Lower leg skin (tissue), 3 donors: Measurements from ENCODE around the gene ADAT3.

Experiments used
- POLR2A ChIP-seq, 2 donors: fragments of 450-650 bp; IDR thresholded peaks; one replicate each; pipeline ENCODE4 v1.6.1; 2016 to 2017; ENCODE audit warnings: antibody characterized with exemption in 2 of 2, mild to moderate bottlenecking in 1 of 2, moderate library complexity in 1 of 2
- TF ChIP-seq, protein P1 (sequence below), 3 donors: fragments of 450-650 bp; IDR thresholded peaks; one replicate each; pipeline ENCODE4 v1.5.1; 2016; ENCODE audit warnings: antibody characterized with exemption in 3 of 3, mild to moderate bottlenecking in 3 of 3, moderate library complexity in 2 of 3

DNA sequence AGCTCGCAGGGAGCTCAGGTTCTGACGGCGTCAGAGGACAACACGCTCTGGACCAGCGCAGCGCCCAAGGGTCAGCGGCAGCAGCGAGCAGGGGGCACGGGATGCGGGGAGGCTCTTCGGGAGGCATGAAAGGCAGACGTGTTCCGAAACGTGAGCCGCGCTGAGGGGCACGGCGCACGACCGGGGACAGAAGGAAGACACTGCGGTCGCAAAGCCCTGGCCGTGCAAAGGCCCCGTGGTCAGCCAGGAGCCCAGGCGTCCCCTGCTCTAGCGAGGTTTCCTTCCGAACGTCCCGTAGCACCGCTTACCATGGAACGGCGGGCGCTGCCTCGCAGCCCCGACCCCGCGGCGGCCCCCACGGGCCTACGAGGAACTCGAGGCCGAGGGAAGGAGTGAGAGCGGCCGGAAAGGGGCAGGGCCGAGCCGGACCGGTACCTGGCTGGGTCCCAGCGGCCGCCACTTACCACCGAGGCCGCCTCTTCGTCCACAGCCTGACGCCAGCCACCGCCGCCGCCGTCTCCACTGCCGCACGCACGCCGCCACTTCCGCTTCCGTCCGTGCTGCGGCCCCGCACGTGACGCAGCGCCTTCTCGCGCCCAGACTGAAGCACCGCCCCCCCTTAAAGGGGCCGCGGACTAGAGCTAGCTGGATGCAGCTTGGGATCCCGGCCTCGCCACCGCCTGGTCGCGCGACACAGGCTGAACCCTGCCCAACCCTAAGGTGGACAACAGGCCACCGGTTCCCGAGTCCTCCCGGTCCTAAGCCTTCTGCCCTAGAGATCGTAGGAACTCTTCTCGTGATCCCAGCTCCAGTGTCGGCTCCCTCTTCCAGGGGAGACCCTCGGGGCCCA lies 29.3 kb upstream of the ADAT3 start:
- TF ChIP-seq, protein P1, sequence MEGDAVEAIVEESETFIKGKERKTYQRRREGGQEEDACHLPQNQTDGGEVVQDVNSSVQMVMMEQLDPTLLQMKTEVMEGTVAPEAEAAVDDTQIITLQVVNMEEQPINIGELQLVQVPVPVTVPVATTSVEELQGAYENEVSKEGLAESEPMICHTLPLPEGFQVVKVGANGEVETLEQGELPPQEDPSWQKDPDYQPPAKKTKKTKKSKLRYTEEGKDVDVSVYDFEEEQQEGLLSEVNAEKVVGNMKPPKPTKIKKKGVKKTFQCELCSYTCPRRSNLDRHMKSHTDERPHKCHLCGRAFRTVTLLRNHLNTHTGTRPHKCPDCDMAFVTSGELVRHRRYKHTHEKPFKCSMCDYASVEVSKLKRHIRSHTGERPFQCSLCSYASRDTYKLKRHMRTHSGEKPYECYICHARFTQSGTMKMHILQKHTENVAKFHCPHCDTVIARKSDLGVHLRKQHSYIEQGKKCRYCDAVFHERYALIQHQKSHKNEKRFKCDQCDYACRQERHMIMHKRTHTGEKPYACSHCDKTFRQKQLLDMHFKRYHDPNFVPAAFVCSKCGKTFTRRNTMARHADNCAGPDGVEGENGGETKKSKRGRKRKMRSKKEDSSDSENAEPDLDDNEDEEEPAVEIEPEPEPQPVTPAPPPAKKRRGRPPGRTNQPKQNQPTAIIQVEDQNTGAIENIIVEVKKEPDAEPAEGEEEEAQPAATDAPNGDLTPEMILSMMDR (IDR thresholded peaks at IDR 0.05), result no peak
- peak in 1 of 2 donors; percentile 63 for TF ChIP-seq POLR2A (IDR thresholded peaks at IDR 0.05)
